ELR (cell line): ENCODE measurements around the gene PLPPR1.
A peak's percentile ranks its signal among the peaks of the same experiment; 100 is the strongest.
"Not testable (repeated sequence)": the region's sequence is repeated elsewhere in the genome, so short reads cannot be mapped to it uniquely, and the experiment has no call there.

ENCODE experiments used
- DNase-seq: peaks from one replicate; pipeline ENCODE4 v3.0.0-alpha.2; 2015; ENCODE audit warnings: low read depth

PLPPR1 gene

DNA sequence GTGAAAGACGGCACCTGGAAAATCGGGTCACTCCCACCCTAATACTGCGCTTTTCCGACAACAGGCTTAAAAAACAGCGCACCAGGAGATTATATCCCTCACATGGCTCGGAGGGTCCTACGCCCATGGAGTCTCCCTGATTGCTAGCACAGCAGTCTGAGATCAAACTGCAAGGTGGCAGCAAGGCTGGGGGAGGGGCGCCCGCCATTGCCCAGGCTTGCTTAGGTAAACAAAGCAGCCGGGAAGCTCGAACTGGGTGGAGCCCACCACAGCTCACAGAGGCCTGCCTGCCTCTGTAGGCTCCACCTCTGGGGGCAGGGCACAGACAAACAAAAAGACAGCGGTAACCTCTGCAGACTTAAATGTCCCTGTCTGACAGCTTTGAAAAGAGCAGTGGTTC, 262.5 kb downstream of the PLPPR1 start:
- not testable (repeated sequence) for DNase-seq

DNA sequence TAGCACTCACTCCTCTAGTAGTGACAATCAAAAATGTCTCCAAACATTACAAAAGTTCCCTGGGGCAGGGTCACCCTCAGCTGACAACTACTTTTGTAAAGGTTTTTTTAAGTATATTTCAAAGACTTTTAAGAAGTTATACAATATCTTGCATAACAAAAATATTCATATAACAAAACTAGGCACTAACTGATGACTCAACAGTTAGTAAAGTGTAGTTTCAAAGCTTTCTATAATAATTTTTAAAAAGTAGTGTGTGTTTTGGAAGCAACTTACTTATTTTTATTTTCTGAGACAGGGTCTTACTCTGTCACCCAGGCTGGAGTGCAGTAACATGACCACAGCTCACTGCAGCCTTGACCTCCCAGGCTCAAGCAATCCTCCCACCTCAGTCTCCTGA, 271.4 kb downstream of the PLPPR1 start:
- no peak for DNase-seq

DNA sequence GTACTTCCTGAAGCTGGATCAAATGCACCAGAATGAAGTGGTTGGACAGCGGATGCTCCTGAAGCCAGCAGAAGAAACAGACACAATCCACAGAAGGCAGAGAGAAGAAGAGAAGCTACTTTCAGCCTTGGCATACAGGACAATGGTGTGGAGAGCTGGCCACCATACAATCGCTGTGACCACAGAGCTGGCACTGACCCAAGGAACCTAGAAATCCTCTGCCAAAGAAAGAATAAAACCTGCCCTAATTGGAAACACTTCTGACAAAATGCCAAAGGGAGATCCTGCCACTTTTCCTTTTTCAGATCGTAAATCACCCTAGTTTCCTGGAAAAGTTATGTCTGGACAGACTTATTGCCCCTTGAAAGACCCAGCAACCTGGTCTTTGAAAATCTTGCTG, 278.5 kb downstream of the PLPPR1 start:
- no peak for DNase-seq

DNA sequence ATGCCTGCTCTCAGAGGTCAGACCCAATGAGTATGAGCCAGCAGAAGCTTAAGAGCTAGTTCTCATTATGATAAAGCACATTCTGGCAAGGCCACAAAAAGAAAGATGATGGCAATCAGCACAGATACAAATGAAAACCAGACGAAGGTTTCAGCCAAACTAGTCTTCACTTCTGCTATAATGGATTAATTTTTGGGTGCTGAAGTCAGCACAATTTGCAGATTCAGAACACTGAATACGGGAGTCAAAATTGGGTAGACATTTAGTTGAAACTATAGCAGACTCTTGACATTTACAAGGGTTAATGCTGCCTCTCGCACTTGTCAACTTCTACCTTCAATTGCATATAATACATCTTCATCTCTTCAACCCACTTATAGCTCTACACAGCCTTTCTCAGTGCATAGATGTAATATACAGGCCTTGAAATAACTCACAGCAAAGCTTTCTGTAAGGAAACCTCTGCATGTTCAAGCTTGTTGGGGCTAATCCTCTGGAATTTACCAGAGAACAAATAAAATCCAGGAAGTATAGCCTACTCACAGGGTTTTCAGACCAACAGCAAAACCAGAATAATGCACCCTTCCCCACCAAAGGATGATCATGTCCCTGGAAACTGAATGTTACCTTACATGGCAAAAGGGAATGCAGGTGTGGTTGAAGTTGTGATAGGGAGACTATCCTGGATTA, 279.1 kb downstream of the PLPPR1 start:
- no peak for DNase-seq

DNA sequence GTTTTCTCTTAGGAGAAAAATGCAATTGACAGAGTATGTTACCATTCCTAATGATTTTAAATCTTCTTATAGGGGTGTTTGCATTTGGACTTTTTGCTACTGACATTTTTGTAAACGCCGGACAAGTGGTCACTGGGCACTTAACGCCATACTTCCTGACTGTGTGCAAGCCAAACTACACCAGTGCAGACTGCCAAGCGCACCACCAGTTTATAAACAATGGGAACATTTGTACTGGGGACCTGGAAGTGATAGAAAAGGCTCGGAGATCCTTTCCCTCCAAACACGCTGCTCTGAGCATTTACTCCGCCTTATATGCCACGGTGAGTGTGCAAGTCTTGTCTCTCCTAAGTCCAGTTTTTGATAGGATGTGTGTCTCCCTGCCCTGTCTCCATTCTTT, 280.6 kb downstream of the PLPPR1 start:
- no peak for DNase-seq

DNA sequence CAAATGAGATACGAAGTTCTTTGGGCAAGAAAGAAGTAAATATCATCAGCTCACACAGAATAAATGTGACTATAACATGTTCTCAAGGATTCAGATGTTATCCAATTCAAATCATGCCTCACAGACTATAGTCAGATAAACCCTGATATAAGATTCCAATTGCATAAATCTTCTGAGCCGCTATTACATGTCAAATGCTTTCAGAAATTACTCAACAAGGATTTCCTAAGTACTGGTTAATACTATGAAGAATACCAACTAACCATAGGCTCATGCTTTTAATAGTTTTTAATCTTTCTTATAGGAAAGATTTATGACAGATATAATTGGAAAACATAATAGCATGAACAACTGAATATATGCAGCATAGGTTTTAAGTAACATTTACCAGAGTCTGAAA, 282.7 kb downstream of the PLPPR1 start:
- DNase-seq = no peak

DNA sequence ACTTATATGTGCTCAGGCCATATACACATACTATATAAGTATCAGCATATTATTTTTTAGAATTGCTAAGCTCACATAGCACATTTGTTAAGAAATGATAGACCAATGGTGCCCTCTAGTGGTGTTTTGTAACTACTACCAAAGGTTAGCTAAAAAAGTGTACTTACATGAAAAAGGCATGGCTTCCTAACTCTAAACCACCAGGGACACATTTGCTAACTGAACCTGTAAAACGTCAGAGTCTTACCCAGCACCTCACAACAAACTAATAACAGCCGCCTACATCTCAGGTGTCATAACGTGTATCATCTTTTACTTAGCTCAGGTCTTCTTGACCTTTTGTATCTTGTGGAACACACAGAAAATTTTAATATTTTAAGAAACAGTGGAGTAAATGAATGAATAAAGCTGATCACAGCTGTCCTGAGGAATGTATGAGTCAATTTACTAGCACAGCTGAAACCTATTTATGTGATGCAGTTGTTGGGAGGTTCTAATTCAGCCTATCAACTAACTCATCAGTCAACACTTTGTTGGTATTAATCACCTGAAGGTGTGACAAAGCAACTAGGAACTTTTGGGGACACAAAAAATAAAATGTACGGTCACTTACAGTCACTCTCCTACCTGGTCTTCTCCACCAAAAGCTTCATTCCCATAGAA, 283.4 kb downstream of the PLPPR1 start:
- DNase-seq = peak; percentile 86

DNA sequence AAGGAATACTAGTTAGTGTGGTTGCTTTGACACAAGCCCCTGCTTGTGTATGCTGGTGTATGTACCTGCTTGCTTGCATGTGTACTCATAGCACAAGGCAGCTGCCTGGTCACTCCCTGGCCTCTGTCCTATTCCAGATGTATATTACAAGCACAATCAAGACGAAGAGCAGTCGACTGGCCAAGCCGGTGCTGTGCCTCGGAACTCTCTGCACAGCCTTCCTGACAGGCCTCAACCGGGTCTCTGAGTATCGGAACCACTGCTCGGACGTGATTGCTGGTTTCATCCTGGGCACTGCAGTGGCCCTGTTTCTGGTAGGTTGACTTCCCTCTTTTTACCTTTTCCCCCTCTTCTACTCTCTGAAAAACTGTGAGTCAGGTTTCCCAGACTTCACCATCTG, 284.1 kb downstream of the PLPPR1 start:
- DNase-seq = no peak

DNA sequence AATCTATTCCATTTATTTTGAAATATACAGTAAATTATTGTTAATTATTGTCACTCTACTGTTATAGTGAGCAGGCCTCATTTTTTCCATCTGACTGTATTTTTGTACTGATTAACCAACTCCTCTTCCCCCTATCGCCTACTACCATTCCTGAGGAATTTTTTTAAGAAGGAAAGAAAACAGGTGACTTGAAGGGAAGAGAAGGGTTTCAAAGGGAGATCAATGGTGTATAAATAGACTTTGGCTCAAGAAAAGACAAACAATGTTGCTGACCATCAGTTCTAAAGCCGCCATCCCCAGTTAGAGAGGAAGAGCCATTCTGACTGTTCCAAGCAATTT, 286.6 kb downstream of the PLPPR1 start:
- no peak for DNase-seq

DNA sequence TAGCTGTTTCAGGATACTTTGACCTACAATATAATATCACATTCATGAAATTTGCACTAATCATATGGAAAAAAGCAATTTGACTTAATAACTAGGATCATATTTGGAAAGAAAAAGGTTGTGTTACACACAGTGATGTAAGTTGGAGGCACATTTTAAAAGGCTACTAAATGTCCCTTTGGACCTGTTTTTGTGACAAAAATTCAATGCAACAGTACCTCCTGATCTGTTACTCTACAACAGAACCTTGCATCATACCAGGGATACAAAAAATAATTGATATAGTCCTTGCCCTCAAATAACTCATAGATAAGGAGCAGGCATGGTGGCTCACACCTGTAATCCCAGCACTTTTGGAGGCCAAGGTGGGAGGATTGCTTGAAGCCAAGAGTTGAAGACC, 289.2 kb downstream of the PLPPR1 start:
- DNase-seq = no peak

DNA sequence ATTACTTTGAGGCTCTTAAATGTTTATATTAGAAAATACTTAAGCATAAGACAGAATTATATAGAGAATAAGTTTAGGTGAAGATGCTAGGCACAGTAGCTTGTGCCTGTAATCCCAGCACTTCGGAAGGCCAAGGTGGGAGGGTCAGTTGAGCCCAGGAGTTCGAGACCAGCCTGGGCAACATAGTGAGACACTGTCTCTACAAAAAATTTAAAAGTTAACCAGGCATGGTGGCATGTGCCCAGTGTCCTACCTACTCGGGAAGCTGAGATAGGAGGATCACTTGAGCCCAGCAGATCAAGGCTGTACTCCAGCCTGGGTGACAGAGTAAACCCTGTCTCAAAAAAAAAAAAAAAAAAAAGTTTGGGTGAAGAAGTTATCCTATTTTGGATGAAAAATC, 294.6 kb downstream of the PLPPR1 start:
- no peak for DNase-seq

DNA sequence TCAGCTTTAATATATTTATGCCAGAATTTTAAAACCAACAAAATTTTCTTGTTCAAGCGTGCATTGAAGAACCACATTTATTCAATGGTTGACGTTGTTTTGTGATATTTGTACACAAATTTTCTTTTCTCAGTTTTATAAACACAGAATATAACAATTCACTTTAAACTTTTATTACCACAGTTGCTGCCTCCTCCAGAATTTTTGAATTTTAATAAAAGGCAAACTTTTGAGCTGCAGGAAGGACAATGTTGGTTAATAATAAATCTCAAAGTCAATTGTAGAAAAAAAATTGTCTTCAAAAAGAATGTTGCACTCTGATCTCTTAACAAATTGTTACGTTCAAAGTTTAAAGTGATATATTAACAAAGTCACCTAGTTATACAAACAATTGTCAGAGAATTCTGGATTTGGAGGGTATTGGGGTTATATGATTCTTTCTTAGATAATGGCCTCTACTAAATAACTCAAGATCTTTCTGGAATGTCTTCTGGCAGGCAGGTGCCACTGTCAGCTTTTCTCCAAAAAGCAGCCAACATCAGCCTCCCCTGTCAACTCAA, 295.8 kb downstream of the PLPPR1 start:
- DNase-seq = no peak

DNA sequence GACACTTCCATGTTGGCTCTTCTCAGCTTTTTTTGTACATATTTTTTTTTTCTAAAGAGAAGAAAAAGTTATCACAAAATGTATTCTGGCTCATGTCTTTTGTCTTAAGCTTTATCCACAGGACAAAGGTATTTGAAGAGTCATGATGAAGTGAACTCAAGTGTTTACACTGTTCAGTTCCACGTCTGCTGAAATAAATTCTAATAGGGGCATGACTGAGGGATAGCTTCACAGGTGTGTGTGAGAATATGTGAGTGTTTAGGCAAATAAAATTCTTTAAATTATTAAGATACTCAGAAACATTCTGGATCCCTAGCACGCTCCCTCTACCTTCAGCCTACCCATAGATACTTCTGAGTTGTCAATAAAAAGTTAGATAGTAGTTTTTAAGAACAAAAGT, 296.5 kb downstream of the PLPPR1 start:
- DNase-seq = no peak

DNA sequence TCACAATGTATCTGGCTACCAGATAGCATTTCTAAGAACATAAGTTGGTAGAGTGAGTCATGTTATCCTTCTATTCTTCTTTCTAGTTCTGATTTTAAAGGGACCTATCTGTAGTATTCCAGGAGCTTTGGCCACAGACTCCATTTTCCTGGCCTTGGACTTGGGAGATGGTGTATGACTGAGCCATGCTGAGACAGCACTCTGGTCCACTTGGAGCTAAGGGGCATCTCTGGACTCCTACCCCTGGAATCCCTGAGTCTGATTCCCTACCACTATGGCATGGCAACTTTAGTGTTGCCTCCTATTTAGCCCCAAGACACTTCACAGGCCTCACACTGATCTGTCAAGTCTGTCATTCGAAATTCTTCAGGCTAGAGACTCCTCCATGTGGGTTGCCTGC, 297.5 kb downstream of the PLPPR1 start:
- DNase-seq = no peak

DNA sequence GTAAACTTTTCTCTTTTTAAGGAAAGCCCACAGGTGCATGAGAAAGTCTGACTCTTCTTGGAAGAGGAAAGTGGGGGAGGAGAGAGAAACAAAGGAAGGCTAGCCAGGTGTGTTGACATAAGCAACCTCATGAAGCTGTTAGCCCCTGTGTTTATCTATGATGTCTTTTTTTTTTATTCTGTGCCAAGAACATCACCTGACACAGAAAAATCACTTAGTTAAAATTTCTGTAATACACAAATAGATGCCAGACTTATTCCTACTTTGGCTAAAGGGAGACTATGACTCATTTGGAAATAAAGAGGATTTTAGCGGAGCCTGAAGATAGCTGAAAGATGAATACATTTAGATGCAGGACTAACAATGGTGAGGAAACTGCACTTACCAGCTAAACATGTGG, 298.0 kb downstream of the PLPPR1 start:
- DNase-seq = no peak

DNA sequence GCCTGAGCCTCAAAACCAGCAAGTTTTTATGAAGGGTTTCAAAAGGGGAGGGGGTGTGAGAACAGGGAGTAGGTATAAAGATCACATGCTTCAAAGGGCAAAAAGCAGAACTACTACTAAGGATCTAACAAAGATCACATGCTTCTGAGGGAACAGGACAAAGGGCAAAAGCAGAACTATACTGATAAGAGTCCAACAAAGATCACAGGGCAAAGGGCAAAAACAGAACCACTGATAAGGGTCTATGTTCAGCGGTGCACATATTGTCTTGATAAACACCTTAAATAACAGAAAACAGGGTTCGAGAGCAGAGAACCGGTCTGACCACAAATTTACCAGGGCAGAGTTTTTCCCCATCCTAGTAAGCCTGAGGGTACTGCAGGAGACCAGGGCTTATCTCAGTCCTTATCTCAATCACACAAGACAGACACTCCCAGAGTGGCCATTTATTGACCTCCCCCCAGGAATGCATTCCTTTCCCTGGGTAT, 298.9 kb downstream of the PLPPR1 start:
- DNase-seq = not testable (repeated sequence)

DNA sequence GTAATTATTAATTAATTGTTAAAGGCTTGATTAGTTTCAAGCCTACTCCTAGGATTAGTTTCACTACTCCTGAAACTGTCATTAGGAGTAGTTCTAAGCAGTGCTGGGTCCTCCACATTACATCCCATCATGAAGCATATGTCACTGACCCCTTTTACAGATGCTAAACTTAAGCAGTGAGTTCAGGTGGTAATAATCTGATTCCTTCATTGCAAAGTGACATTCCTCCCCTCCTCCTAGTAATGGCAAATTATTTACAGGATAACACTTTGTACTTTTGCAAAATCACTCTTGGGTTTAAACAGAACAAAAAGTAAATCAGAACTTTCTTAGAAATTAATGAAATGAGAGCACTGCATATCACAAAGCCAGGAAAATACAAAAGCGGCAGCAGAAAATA, 303.8 kb downstream of the PLPPR1 start:
- DNase-seq = no peak

DNA sequence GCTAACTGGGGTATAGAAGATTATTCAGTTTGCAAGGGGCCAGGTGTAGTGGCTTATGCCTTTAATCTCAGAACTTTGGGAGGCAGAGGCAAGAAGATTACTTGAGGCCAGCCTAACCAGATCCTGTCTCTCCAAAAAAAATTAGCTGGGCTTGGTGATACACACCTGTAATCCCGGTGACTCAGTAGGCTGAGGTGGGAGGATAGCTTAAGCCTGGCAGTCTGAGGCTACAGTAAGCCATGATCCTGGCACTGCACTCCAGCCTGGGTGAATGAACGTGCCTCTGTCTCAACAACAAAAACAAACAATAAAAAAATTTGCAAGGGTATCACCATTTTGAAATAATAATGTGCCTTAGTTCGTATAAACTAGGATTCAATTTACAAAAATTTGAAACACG, 305.0 kb downstream of the PLPPR1 start:
- no peak for DNase-seq

DNA sequence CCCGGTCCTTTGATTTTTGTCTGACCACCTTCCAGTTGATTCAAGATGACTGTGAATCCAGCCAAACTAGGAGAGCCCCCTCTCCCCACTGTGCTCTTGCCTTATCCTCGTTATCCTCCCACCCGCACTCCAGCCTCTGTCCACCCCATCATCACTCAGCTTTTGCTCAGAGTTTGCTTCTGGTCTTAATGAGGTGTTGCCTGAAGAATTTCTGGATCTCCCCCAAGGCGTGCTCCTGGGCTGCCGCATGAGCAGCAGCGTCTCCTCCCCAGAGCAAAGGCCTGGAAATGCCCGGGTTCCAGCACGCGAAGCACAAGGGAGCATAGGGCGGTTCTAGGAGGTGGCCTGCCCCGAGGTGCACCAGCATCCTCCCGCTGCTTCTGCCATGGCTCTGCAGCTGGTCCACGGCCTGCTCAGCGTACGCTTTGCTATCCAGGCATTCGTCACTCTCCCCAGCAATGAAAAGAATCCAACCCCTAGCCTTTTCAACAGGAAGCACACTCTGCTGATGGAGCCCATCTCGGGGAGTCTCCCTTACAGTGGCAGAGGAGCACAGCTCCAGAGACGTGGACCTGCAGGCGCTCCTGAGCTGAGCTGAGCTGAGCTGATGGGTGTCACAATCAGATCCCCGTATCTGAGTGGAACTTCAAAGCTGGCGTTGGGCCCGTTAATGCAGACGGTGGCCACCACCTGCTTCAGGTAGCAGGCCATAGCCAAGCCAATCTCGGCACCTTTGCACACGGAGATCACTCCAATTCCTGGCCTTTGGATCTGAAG, 305.6 kb downstream of the PLPPR1 start:
- no peak for DNase-seq

DNA sequence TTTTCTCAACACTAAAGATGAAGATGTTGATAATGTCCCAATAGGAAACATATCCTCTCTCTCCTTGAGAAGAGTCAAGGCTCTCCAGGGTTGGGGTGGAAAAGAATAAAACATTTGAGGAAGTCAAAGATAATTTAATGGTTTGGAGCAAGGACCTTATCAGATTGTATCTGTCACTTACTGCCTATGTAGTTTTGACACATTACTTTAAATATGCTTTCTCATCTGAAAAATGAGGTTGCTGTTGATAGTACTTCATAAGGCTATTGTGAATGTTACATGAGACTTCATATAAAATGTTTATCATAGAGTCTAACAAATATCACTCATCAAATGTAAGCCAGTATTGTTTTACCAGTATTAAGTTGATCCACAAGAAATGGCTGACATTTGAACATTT, 307.6 kb downstream of the PLPPR1 start:
- no peak for DNase-seq

DNA sequence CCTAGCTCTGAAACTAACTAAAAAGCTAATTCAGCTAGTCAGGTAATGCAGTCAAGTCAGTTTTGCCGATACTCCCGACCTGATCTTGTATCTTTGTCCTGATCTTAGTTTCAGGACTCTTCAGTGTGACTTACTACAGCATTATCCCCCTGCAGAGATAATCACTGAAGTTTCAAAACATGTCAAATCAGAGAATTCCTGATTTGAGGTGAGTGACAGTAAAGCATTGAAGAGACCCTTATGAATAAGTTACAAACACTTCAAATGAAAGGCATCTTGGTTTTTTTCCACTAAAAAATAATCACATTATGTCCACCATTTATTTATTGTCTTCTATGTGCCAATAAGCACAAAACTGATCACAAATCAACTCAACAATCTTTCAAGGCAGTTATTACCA, 308.7 kb downstream of the PLPPR1 start:
- DNase-seq = no peak

DNA sequence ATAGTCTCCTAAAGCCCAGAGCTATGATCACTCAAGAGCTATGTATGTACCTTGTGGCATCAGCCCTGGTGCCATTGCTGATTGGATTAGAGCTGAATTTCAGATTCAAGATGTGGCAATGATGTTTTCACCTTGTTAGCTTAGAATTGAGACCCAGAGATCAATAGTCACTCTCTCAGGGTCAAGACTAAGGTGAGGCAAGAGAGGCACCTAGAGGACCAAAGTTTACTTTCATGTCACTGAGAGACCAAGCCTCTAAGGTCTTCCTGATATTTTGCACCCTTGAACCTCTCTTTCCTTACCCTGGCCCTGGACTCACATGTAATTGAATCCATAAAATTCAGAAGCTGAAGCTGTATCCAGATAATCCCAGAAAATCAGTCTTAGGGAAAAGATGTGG, 313.4 kb downstream of the PLPPR1 start:
- DNase-seq = no peak

DNA sequence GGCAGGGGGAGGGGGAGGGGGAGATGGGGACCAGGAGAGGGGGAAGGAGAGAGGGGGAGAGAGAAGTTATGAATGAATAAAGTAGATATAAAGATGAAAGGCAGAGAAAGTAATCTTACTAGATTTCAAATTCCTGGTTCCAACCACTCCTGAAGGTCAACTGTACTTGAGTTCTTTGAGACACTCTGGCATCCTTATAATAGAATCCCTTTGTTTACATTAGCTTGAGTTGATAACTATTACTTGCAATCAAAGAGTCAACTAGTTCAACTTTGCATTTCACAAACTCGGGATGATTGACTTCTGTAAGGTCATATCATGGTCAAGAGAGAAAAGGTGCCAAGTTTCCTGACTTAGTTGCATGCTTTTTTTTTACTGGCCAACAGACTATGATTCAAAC, 314.1 kb downstream of the PLPPR1 start:
- DNase-seq = no peak
